HepG2 (cell line): ENCODE measurements around the gene ANKS1A.

Experiments
- IRF9 ChIP-seq: sonication (generic); formaldehyde crosslinking; IDR thresholded peaks from 2 replicates; pipeline ENCODE4 v1.8.0; 2022; ENCODE audit warnings: missing genetic modification reagents, mild to moderate bottlenecking, borderline replicate concordance
- JUN ChIP-seq: sonication (generic); formaldehyde crosslinking; IDR thresholded peaks from 2 replicates; pipeline ENCODE4 v1.4.0; 2020; ENCODE audit warnings: mild to moderate bottlenecking, missing genetic modification reagents
- JUNB ChIP-seq: sonication (generic); formaldehyde crosslinking; IDR thresholded peaks from 2 replicates; pipeline ENCODE4 v1.8.0; 2022; ENCODE audit warnings: missing genetic modification reagents, mild to moderate bottlenecking, borderline replicate concordance
- MXD4 ChIP-seq: IDR thresholded peaks from 2 replicates; pipeline ENCODE4 v1.6.1; 2016; ENCODE audit warnings: mild to moderate bottlenecking, missing biosample characterization, missing genetic modification reagents
- SMAD3 ChIP-seq: sonication (generic); formaldehyde crosslinking; IDR thresholded peaks from 2 replicates; pipeline ENCODE4 v1.4.0; 2020; ENCODE audit warnings: missing genetic modification reagents
- ZBTB1 ChIP-seq: sonication (generic); formaldehyde crosslinking; IDR thresholded peaks from 2 replicates; pipeline ENCODE4 v1.4.0; 2020; ENCODE audit warnings: missing genetic modification reagents, borderline replicate concordance
- ZNF383 ChIP-seq: sonication (generic); formaldehyde crosslinking; IDR thresholded peaks from 2 replicates; pipeline ENCODE4 v1.4.0; 2020; ENCODE audit warnings: missing genetic modification reagents, mild to moderate bottlenecking, borderline replicate concordance
- TF ChIP-seq, protein P1 (sequence below): sonication (generic); formaldehyde crosslinking; IDR thresholded peaks from 2 replicates; pipeline ENCODE4 v1.4.0; 2020; ENCODE audit warnings: missing genetic modification reagents
- TF ChIP-seq, protein P2 (sequence below): sonication (generic); formaldehyde crosslinking; IDR thresholded peaks from 2 replicates; pipeline ENCODE4 v1.9.0; 2021; ENCODE audit warnings: missing genetic modification reagents, mild to moderate bottlenecking, borderline replicate concordance

GRCh38 chr6:34900321-34901031 is 11.4 kb downstream of the ANKS1A start:
- no peak for TF ChIP-seq ZNF383 (CRISPR knock-in tag)
- TF ChIP-seq, protein P1, sequence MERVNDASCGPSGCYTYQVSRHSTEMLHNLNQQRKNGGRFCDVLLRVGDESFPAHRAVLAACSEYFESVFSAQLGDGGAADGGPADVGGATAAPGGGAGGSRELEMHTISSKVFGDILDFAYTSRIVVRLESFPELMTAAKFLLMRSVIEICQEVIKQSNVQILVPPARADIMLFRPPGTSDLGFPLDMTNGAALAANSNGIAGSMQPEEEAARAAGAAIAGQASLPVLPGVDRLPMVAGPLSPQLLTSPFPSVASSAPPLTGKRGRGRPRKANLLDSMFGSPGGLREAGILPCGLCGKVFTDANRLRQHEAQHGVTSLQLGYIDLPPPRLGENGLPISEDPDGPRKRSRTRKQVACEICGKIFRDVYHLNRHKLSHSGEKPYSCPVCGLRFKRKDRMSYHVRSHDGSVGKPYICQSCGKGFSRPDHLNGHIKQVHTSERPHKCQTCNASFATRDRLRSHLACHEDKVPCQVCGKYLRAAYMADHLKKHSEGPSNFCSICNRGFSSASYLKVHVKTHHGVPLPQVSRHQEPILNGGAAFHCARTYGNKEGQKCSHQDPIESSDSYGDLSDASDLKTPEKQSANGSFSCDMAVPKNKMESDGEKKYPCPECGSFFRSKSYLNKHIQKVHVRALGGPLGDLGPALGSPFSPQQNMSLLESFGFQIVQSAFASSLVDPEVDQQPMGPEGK (CRISPR knock-in tag) = no peak
- no peak for TF ChIP-seq JUN
- TF ChIP-seq ZBTB1 = no peak
- TF ChIP-seq SMAD3 (CRISPR knock-in tag) = no peak
- TF ChIP-seq JUNB (CRISPR knock-in tag) = no peak
- TF ChIP-seq, protein P2, sequence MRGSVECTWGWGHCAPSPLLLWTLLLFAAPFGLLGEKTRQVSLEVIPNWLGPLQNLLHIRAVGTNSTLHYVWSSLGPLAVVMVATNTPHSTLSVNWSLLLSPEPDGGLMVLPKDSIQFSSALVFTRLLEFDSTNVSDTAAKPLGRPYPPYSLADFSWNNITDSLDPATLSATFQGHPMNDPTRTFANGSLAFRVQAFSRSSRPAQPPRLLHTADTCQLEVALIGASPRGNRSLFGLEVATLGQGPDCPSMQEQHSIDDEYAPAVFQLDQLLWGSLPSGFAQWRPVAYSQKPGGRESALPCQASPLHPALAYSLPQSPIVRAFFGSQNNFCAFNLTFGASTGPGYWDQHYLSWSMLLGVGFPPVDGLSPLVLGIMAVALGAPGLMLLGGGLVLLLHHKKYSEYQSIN (CRISPR knock-in tag) = no peak
- TF ChIP-seq MXD4 (CRISPR knock-in tag) = no peak
- TF ChIP-seq IRF9 (CRISPR knock-in tag) = no peak
